GM06990 (cell line): ENCODE measurements around the gene HNRNPH3.
"Not testable (repeated sequence)": the region's sequence is repeated elsewhere in the genome, so short reads cannot be mapped to it uniquely, and the experiment has no call there.

Experiments used
- DNase-seq: peaks from one replicate; pipeline ENCODE4 v3.0.0-alpha.2; 2011; ENCODE audit not compliant: insufficient read length; ENCODE audit errors: extremely low read depth
- H3K27me3 ChIP-seq: replicated peaks from 2 replicates; pipeline ENCODE4 v1.6.0; 2011; ENCODE audit warnings: low read length; ENCODE audit not compliant: control insufficient read depth, insufficient read depth
- H3K36me3 ChIP-seq: 2 replicates; pipeline ENCODE4 v1.5.1; 2011; ENCODE audit warnings: low read length; ENCODE audit not compliant: control insufficient read depth, insufficient read depth
- H3K4me3 ChIP-seq: replicated peaks from 2 replicates; pipeline ENCODE4 v1.5.1; 2011; ENCODE audit warnings: low read depth, mild to moderate bottlenecking, control low read depth, low read length
- CTCF ChIP-seq: IDR thresholded peaks from 2 replicates; pipeline ENCODE4 v1.5.1; 2011; ENCODE audit warnings: low read length, control low read depth, mild to moderate bottlenecking, inconsistent platforms; ENCODE audit not compliant: insufficient read depth, poor library complexity, severe bottlenecking

The HNRNPH3 gene

GRCh38 chr10:68303849-68304412, 27.9 kb upstream of the HNRNPH3 start:
- no peak overlapping the region for H3K4me3 ChIP-seq
- H3K27me3 ChIP-seq, result no peaks in the 10 kb centered on the region
- no peak for DNase-seq
- TF ChIP-seq CTCF, result no peak
- no peaks in the 10 kb centered on the region for H3K36me3 ChIP-seq

- Histone ChIP-seq H3K4me3 (no peak overlapping the region), H3K27me3 (no peaks in the 10 kb centered on the region), H3K36me3 (no peaks in the 10 kb centered on the region)
- no peak for TF ChIP-seq CTCF
- DNase-seq, result no peak
Observed at GRCh38 chr10:68305854-68306253, 26.0 kb upstream of the HNRNPH3 start.

GRCh38 chr10:68310531-68310930, 21.3 kb upstream of the HNRNPH3 start:
- H3K27me3 ChIP-seq, result no peaks in the 10 kb centered on the region
- H3K36me3 ChIP-seq, result no peaks in the 10 kb centered on the region
- TF ChIP-seq CTCF, result no peak
- no peak overlapping the region for H3K4me3 ChIP-seq
- DNase-seq, result no peak

- H3K36me3 ChIP-seq, DNase-seq, H3K4me3 ChIP-seq, H3K27me3 ChIP-seq: not testable (repeated sequence)
Observed at GRCh38 chr10:68314930-68315329, 16.9 kb upstream of the HNRNPH3 start.

- no peaks in the 10 kb centered on the region for H3K36me3 ChIP-seq
- no peak overlapping the region for H3K4me3 ChIP-seq
- no peaks in the 10 kb centered on the region for H3K27me3 ChIP-seq
- no peak for TF ChIP-seq CTCF
- DNase-seq, result no peak
Observed at GRCh38 chr10:68315582-68315981, 16.3 kb upstream of the HNRNPH3 start.

GRCh38 chr10:68318331-68319059, 13.4 kb upstream of the HNRNPH3 start:
- no peak overlapping the region for H3K4me3 ChIP-seq
- no peaks in the 10 kb centered on the region for H3K27me3 ChIP-seq
- no peak for DNase-seq
- no peaks in the 10 kb centered on the region for H3K36me3 ChIP-seq
- no peak for TF ChIP-seq CTCF

GRCh38 chr10:68324396-68324795, 7.5 kb upstream of the HNRNPH3 start:
- not testable (repeated sequence) for H3K36me3 ChIP-seq, DNase-seq, H3K27me3 ChIP-seq, H3K4me3 ChIP-seq
